ENCODE results near the gene RAVER2. TPM values are rescaled to one million over a fixed set of nuclear protein-coding genes. Genes with fewer than 3 reads are reported as not detected.
"Not testable (repeated sequence)": the region's sequence is repeated elsewhere in the genome, so short reads cannot be mapped to it uniquely, and the experiment has no call there.

Gene RAVER2
- total RNA-seq, 2 experiments from 2014 or later, result 2.3 to 2.5 TPM

DNA sequence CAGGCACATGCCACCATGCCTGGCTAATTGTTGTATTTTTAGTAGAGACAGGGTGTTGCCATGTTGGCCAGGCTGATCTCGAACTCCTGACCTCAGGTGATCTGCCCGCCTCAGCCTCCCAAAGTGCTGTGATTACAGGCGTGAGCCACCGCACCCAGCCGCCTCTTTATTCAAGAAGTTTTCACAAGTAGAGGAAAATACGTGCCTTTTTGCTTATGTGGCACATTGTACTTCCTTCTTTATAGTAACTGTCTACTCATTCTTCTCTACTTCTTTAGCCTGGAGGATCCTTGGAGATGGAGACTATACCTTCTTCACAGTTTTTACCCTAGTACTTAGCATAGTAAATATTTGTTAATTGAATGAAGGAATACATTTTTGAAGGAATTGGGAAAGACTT lies 37.2 kb downstream of the RAVER2 start:
- H3K4me3 Mint-ChIP-seq; DNase-seq; intact Hi-C loops (cut with micrococcal nuclease); H3K36me3 Mint-ChIP-seq (ENCODE audit: low read depth); H3K9me3 Mint-ChIP-seq; H3K27ac Mint-ChIP-seq; H3K4me1 Mint-ChIP-seq (ENCODE audit: low read depth); H3K27me3 Mint-ChIP-seq (ENCODE audit: low read depth): not testable (repeated sequence)
- CTCF ChIA-PET, result interaction anchor here (0.7 kb wide), 1 partner anchor 371 kb away, joined by 3 read pairs; no protein-coding TSS in a partner anchor

DNA sequence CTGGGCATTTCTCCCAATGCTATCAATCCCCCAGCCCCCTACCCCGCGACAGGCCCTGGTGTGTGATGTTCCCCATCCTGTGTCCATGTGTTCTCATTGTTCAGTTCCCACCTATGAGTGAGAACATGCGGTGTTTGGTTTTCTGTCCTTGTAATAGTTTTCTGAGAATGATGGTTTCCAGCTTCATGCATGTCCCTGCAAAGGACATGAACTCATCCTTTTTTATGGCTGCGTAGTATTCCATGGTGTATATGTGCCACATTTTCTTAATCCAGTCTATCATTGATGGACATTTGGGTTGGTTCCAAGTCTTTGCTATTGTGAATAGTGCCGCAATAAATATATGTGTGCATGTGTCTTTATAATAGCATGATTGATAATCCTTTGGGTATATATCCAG lies 38.0 kb downstream of the RAVER2 start:
- H3K9me3 Mint-ChIP-seq; H3K36me3 Mint-ChIP-seq (ENCODE audit: low read depth); H3K4me1 Mint-ChIP-seq (ENCODE audit: low read depth); H3K27me3 Mint-ChIP-seq (ENCODE audit: low read depth); intact Hi-C loops (cut with micrococcal nuclease); DNase-seq; H3K27ac Mint-ChIP-seq; H3K4me3 Mint-ChIP-seq: not testable (repeated sequence)
- CTCF ChIA-PET, result interaction anchor here (0.6 kb wide), 1 partner anchor 369 kb away, joined by 5 read pairs; no protein-coding TSS in a partner anchor

DNA sequence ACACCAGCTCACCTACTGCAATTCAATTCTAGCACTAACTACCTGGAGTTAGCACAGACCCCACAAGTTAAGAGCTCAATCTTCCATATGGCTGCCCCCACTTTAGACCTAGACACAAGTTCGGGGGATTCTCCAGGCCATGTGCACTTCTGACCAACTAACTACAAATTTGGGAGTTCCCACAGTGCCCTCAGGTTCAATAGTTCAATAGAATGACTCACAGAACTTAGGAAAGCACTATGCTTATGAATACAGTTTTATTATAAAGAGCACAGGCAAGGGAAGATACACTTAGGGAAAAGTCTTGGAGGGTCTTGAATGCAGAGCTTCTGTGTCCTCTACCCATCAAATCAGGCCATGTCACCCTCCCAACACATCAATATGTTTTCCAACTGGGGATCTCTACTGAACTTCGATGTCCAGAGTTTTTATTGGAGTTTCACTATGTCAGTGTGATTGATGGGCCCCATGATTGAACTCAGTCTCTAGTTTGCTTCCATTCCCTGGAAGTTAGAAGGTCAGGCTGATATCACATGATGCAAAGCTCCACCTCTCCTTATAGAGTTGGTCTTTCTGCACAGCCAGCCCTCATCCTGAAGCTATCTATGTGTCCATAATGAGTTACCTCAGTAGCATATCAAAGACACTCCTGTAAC lies 46.1 kb downstream of the RAVER2 start:
- Mint-ChIP-seq H3K27ac (no peak overlapping the region), H3K4me3 (no peak overlapping the region)
- CTCF ChIA-PET, result no interaction called here

DNA sequence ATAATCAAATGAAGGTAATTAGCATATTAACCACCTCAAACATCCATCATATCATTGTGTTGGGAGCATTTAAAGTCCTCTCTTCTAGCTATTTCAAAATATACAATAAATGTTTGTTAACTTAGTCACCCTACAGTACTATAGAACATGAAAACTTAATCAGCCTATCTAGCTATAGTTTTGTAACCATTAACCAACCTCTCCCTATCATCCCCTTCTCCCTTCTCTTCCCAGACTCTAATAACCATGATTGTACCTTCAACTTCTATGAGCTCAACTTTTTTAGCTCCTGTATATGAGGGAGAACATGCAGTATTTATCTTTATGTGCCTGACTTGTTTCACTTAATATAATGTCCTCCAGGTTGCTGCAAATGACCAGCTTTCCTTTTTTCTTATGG lies 54.0 kb downstream of the RAVER2 start:
- Mint-ChIP-seq H3K27me3 (ENCODE audit: low read depth) (no peaks in the 10 kb centered on the region), H3K36me3 (ENCODE audit: low read depth) (peaks cover 2% of the 10 kb centered on the region), H3K4me1 (ENCODE audit: low read depth) (no peaks in the 10 kb centered on the region), H3K4me3 (no peak overlapping the region), H3K9me3 (no peaks in the 10 kb centered on the region), H3K27ac (no peak overlapping the region)
- no peak for DNase-seq
- intact Hi-C loops (cut with micrococcal nuclease), result no loop called here
- CTCF ChIA-PET, result no interaction called here

More for the DNA sequence above, 46.1 kb downstream of the RAVER2 start:
- H3K27me3 Mint-ChIP-seq (ENCODE audit: low read depth), result no peaks in the 10 kb centered on the region
- H3K4me1 Mint-ChIP-seq (ENCODE audit: low read depth), result no peaks in the 10 kb centered on the region
- H3K9me3 Mint-ChIP-seq, result peaks cover 11% of the 10 kb centered on the region
- peaks cover 7% of the 10 kb centered on the region for H3K36me3 Mint-ChIP-seq (ENCODE audit: low read depth)
- intact Hi-C loops (cut with micrococcal nuclease), result no loop called here
- DNase-seq, result no peak

DNA sequence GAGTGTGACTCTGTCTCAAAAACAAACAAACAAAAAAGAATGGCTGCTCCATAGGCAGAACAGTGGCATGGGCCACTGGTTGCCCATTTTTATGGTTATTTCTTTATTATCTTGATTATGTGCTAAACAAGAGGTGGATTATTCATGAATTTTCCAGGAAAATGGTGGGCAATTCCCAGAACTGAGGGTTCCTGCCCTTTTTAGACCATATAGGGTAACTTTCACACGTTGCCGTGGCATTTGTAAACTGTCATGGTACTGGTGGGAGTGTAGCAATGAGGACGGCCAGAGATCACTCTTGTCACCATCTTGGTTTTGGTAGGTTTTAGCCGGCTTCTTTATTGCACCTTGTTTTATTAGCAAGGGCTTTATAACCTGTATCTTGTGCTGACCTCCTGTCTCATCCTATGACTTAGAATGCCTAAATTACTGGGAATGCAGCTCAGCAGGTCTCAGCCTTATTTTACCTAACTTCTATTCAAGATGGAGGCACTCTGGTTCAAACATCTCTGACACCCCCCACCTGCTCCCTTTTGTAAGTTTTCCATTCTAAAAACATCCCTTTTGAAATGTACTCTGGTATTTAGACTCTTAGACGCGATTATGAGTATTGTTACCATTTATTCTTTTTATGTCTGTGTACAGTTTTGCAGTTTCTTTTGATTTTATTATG lies 57.1 kb downstream of the RAVER2 start:
- no peaks in the 10 kb centered on the region for H3K9me3 Mint-ChIP-seq
- H3K36me3 Mint-ChIP-seq (ENCODE audit: low read depth), result no peaks in the 10 kb centered on the region
- no peaks in the 10 kb centered on the region for H3K27me3 Mint-ChIP-seq (ENCODE audit: low read depth)
- H3K27ac Mint-ChIP-seq, result no peak overlapping the region
- no peak overlapping the region for H3K4me3 Mint-ChIP-seq
- intact Hi-C loops (cut with micrococcal nuclease), result no loop called here
- CTCF ChIA-PET, result no interaction called here
- no peak for DNase-seq
- no peaks in the 10 kb centered on the region for H3K4me1 Mint-ChIP-seq (ENCODE audit: low read depth)

DNA sequence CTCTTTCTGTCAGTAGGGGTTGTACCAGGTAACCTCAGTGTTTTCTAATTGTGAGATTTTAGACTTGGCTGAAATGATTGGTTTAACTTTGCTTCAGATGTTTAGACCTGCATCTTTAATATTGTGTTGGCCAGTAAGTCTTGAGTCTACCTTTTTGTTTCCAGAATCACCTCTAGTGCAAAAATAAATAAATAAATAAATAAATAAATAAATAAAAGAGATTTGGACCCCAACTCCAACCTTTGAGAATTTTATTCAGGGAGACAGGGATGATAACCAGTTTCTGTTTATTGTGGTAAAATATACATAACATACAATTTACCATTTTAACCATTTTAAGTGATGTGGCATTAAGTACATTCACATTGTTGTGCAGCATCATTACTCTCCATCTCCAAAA lies 64.4 kb downstream of the RAVER2 start:
- H3K27me3 Mint-ChIP-seq (ENCODE audit: low read depth), result no peaks in the 10 kb centered on the region
- no peaks in the 10 kb centered on the region for H3K4me1 Mint-ChIP-seq (ENCODE audit: low read depth)
- no peaks in the 10 kb centered on the region for H3K9me3 Mint-ChIP-seq
- H3K27ac Mint-ChIP-seq, result no peak overlapping the region
- CTCF ChIA-PET, result no interaction called here
- H3K36me3 Mint-ChIP-seq (ENCODE audit: low read depth), result no peaks in the 10 kb centered on the region
- intact Hi-C loops (cut with micrococcal nuclease), result no loop called here
- no peak for DNase-seq
- H3K4me3 Mint-ChIP-seq, result no peak overlapping the region

DNA sequence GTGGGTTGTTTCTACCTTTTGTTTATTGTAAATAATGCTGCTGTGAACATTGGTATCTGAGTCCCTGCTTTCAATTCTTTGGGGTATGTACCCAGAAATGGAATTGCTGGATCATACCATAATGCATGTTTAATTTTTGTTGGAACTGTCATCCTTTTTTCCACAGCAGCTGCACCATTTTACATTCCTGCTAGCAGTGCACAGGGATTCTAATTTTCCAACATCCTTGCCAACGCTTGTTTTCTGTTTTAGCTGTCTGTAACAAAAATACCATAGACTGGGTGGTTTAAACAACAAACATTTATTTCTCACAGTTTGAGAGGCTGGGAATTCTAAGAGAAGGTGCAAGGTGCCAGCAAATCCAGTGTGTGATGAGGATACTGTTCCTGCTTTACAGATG lies 65.1 kb downstream of the RAVER2 start:
- H3K27me3 Mint-ChIP-seq (ENCODE audit: low read depth), result no peaks in the 10 kb centered on the region

DNA sequence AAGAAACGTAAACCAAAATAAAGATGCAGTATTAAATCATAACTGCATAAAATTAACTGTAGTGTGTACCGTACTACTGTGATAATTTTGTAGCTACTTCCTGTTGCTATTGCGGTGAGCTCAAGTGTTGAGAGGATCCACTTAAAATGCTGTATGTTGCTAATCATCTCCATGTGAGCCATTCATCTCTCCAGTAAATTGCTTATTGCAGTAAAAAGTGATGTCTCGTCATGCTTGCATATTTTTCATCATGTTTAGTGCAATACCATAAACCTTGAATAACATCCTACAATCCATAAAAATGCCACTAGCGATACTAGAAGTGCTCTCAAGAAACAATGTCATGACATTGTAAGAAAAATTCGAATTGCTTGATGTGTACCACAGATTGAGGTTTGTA lies 66.3 kb downstream of the RAVER2 start:
- DNase-seq, result no peak
- Mint-ChIP-seq H3K36me3 (ENCODE audit: low read depth) (no peaks in the 10 kb centered on the region), H3K9me3 (no peaks in the 10 kb centered on the region), H3K4me1 (ENCODE audit: low read depth) (no peaks in the 10 kb centered on the region), H3K4me3 (no peak overlapping the region), H3K27ac (no peak overlapping the region), H3K27me3 (ENCODE audit: low read depth) (no peaks in the 10 kb centered on the region)
- intact Hi-C loops (cut with micrococcal nuclease), result no loop called here
- CTCF ChIA-PET, result no interaction called here

More for the DNA sequence above, 65.1 kb downstream of the RAVER2 start:
- Mint-ChIP-seq H3K9me3 (no peaks in the 10 kb centered on the region), H3K4me1 (ENCODE audit: low read depth) (no peaks in the 10 kb centered on the region), H3K27ac (no peak overlapping the region), H3K36me3 (ENCODE audit: low read depth) (no peaks in the 10 kb centered on the region), H3K4me3 (no peak overlapping the region)
- intact Hi-C loops (cut with micrococcal nuclease), result no loop called here
- CTCF ChIA-PET, result no interaction called here
- no peak for DNase-seq

DNA sequence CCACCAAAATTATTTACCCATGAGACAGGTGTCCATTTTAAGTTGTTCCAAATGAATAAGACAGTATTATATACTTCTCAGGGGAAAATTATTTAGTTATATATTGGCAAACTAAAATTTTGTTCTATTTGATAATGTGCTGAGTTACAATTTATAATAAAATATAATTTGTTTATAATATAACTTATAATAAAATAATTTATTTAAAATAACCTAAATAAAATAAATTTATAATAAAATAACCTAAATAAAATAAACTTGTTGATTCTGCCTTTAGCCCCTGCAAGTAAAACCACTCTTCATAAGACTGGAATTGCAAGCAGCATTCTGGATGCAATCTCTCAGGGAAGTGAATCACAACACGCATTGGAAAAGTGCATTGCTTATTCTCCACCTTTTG lies 69.6 kb downstream of the RAVER2 start:
- H3K27ac Mint-ChIP-seq, result no peak overlapping the region
- no peaks in the 10 kb centered on the region for H3K36me3 Mint-ChIP-seq (ENCODE audit: low read depth)
- H3K4me3 Mint-ChIP-seq, result no peak overlapping the region
- H3K9me3 Mint-ChIP-seq, result peaks cover 4% of the 10 kb centered on the region
- no peaks in the 10 kb centered on the region for H3K4me1 Mint-ChIP-seq (ENCODE audit: low read depth)
- H3K27me3 Mint-ChIP-seq (ENCODE audit: low read depth), result no peaks in the 10 kb centered on the region
- intact Hi-C loops (cut with micrococcal nuclease), result no loop called here
- DNase-seq, result no peak
- CTCF ChIA-PET, result no interaction called here

DNA sequence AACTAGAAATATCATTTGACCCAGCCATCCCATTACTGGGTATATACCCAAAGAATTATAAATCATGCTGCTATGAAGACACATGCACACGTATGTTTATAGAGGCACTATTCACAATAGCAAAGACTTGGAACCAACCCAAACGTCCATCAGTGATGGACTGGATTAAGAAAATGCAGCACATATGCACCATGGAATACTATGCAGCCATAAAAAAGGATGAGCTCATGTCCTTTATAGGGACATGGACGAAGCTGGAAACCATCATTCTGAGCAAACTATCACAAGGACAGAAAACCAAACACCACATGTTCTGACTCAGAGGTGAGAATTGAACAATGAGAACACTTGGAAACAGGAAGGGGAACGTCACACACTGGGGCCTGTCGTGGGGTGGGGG lies 72.5 kb downstream of the RAVER2 start:
- H3K27ac Mint-ChIP-seq; DNase-seq; CTCF ChIA-PET; H3K4me3 Mint-ChIP-seq; H3K4me1 Mint-ChIP-seq (ENCODE audit: low read depth); H3K27me3 Mint-ChIP-seq (ENCODE audit: low read depth); intact Hi-C loops (cut with micrococcal nuclease); H3K9me3 Mint-ChIP-seq; H3K36me3 Mint-ChIP-seq (ENCODE audit: low read depth): not testable (repeated sequence)

DNA sequence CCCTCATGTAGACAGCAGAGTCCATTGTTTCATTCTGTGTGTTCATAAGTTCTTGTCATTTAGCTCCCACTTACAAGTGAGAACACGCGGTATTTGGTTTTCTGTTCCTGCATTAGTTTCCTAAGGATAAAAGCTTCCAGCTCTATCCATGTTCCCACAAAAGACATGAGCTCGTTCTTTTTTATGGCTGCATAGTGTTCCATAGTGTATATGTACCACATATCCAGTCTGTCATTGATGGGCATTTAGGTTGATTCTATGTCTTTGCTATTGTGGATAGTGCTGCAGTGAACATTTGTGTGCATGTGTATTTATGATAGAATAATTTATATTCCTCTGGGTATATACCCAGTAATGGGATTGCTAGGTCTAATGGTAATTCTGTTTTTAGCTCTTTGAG lies 75.7 kb downstream of the RAVER2 start:
- H3K4me1 Mint-ChIP-seq (ENCODE audit: low read depth); intact Hi-C loops (cut with micrococcal nuclease); H3K36me3 Mint-ChIP-seq (ENCODE audit: low read depth); H3K27me3 Mint-ChIP-seq (ENCODE audit: low read depth); H3K4me3 Mint-ChIP-seq; CTCF ChIA-PET; H3K27ac Mint-ChIP-seq; H3K9me3 Mint-ChIP-seq; DNase-seq: not testable (repeated sequence)

DNA sequence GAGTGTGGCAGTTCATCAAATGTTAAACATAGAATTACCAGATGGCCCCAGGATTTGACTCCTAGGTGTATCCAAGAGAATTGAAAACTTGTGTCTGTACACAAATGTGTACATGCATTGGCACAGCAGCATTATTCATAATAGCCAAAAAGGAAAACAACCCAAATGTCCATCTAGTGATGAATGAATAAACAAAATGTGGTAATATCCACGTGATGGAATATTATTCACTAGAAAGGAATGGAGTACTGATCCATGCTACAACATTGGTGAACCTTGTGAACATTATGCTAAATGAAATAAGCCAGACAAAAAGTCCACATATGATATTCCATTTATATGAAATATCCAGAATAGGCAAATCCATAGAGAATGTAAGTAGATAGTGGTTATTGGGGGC lies 77.7 kb downstream of the RAVER2 start:
- Mint-ChIP-seq H3K27ac (no peak overlapping the region), H3K9me3 (no peaks in the 10 kb centered on the region), H3K36me3 (ENCODE audit: low read depth) (no peaks in the 10 kb centered on the region), H3K4me3 (no peak overlapping the region), H3K27me3 (ENCODE audit: low read depth) (no peaks in the 10 kb centered on the region), H3K4me1 (ENCODE audit: low read depth) (peaks cover 21% of the 10 kb centered on the region)
- intact Hi-C loops (cut with micrococcal nuclease), result no loop called here
- no peak for DNase-seq
- CTCF ChIA-PET, result interaction anchor here (0.6 to 1.2 kb wide), 8 partner anchors 70 to 376 kb away, joined by 3 to 7 read pairs (median 3); partner anchors contain the start of gene RAVER2
